NT2/D1 (cell line): Measurements from ENCODE around the gene LYRM4.

Experiments
- DNase-seq: peaks from one replicate; pipeline ENCODE4 v3.0.0-alpha.2; 2011; ENCODE audit warnings: low read depth, low spot score
- H3K27me3 ChIP-seq: 2 replicates; pipeline ENCODE4 v1.6.0; 2011; ENCODE audit warnings: mild to moderate bottlenecking; ENCODE audit not compliant: insufficient read length, insufficient read depth
- H3K36me3 ChIP-seq: 2 replicates; pipeline ENCODE4 v1.6.1; 2011; ENCODE audit warnings: mild to moderate bottlenecking, low read length, mixed read lengths; ENCODE audit not compliant: insufficient read depth, insufficient read length
- H3K4me1 ChIP-seq: 2 replicates; pipeline ENCODE4 v1.5.1; 2011; ENCODE audit not compliant: insufficient read depth, insufficient read length
- H3K4me3 ChIP-seq: 2 replicates; pipeline ENCODE4 v1.5.1; 2011; ENCODE audit warnings: low read depth; ENCODE audit not compliant: insufficient read length
- H3K9ac ChIP-seq: 2 replicates; pipeline ENCODE4 v1.6.0; 2011; ENCODE audit warnings: low read depth; ENCODE audit not compliant: insufficient read length
- H3K9me3 ChIP-seq: 2 replicates; pipeline ENCODE4 v1.5.1; 2011; ENCODE audit warnings: mild to moderate bottlenecking, low read length; ENCODE audit not compliant: insufficient read depth
- SUZ12 ChIP-seq: IDR thresholded peaks from 2 replicates; pipeline ENCODE4 v1.6.1; 2011; ENCODE audit not compliant: insufficient read length, insufficient read depth; ENCODE audit errors: extremely low read depth
- YY1 ChIP-seq: IDR thresholded peaks from 2 replicates; pipeline ENCODE4 v1.6.1; 2011; ENCODE audit not compliant: insufficient read length, insufficient read depth
- ZNF274 ChIP-seq: IDR thresholded peaks from 2 replicates; pipeline ENCODE4 v1.6.1; 2011; ENCODE audit warnings: mild to moderate bottlenecking, low read depth, low read length

Gene LYRM4

GRCh38 chr6:5172897-5173474 is 87.8 kb downstream of the LYRM4 start:
- peaks cover 3% of the 10 kb centered on the region for H3K36me3 ChIP-seq
- H3K9me3 ChIP-seq: no peaks in the 10 kb centered on the region
- no peaks in the 10 kb centered on the region for H3K27me3 ChIP-seq
- no peak for TF ChIP-seq YY1
- no peak for TF ChIP-seq ZNF274
- no peak for TF ChIP-seq SUZ12
- DNase-seq: no peak
- H3K4me3 ChIP-seq: no peak overlapping the region
- no peak overlapping the region for H3K9ac ChIP-seq
- peaks cover 3% of the 10 kb centered on the region for H3K4me1 ChIP-seq

- Histone ChIP-seq H3K4me3 (no peak overlapping the region), H3K4me1 (peaks cover 3% of the 10 kb centered on the region), H3K36me3 (peaks cover 3% of the 10 kb centered on the region), H3K9me3 (no peaks in the 10 kb centered on the region), H3K27me3 (no peaks in the 10 kb centered on the region), H3K9ac (no peak overlapping the region)
- no peak for DNase-seq
- TF ChIP-seq ZNF274 (no peak), YY1 (no peak), SUZ12 (no peak)
Observed at GRCh38 chr6:5172041-5172653, 88.6 kb downstream of the LYRM4 start.

DNA sequence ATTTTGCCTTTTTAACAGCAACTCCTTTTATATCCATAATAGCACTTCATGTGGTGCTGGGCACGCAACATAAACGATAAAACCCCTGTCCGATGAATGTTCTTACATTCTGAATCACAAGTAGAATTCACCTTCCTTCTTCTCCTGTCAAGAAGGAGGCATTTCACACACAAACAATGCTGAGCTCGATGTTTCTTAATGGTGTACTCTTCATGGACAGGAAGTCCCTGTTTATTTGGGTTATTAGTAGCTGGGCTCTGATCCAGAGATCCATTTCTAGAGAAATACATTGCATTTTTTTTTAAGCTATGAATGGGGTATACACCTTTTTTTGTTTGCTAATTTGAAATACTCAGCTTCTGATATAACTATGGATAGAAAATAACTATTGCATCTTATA is 93.2 kb downstream of the LYRM4 start:
- Histone ChIP-seq H3K36me3 (no peaks in the 10 kb centered on the region), H3K4me3 (no peak overlapping the region), H3K27me3 (no peaks in the 10 kb centered on the region), H3K9me3 (no peaks in the 10 kb centered on the region), H3K9ac (no peak overlapping the region), H3K4me1 (peaks cover 3% of the 10 kb centered on the region)
- TF ChIP-seq YY1: no peak
- no peak for TF ChIP-seq SUZ12
- TF ChIP-seq ZNF274: no peak
- no peak for DNase-seq

- no peaks in the 10 kb centered on the region for H3K9me3 ChIP-seq
- no peak overlapping the region for H3K4me3 ChIP-seq
- no peaks in the 10 kb centered on the region for H3K4me1 ChIP-seq
- no peak overlapping the region for H3K9ac ChIP-seq
- no peak for DNase-seq
- H3K36me3 ChIP-seq: no peaks in the 10 kb centered on the region
- no peak for TF ChIP-seq SUZ12
- no peak for TF ChIP-seq ZNF274
- no peak for TF ChIP-seq YY1
- no peaks in the 10 kb centered on the region for H3K27me3 ChIP-seq
Observed at GRCh38 chr6:5164092-5164491, 96.7 kb downstream of the LYRM4 start.

DNA sequence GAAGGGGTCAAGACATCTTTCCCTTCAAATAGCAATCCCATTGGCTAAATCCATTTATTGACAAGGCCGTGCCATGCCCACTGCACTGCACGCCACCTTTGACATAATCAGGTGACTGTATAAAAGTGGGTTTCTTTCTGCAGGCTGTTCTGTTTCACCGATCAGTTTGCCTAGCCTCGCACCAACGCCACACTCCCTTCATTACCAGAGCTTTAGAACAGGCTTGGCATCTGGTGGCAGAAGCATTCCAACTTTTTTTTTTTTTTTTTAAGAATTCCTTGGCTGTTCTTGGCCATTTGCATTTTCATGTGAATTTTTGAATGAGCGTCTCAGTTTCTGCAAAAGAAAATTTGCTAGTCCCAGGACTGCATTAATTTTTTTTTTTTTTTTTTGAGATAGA is 97.5 kb downstream of the LYRM4 start:
- no peak overlapping the region for H3K4me3 ChIP-seq
- TF ChIP-seq SUZ12: no peak
- TF ChIP-seq YY1: no peak
- TF ChIP-seq ZNF274: no peak
- no peak for DNase-seq

DNA sequence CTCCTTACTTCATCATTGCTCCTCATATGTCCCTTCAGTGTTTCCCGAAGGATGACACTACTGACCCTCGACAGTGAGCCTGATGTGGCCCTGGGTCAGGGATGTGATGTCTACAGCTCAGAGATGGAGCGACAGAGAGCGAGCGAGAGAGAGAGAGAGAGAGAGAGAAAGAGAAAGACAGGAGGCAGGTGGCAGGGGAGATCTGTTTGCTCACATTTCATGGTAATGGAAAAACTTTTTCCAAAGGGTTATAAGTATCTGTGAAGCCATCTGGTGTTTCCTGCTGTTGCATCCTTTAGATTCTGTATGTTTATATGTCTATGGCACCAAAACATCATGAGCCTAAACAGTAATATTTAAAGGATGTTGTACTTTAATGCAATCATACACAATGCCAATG is 98.4 kb downstream of the LYRM4 start:
- no peaks in the 10 kb centered on the region for H3K9me3 ChIP-seq

More for the DNA sequence above, 97.5 kb downstream of the LYRM4 start:
- H3K9ac ChIP-seq: no peak overlapping the region
- no peaks in the 10 kb centered on the region for H3K27me3 ChIP-seq
- H3K36me3 ChIP-seq: no peaks in the 10 kb centered on the region
- H3K4me1 ChIP-seq: no peaks in the 10 kb centered on the region
- no peaks in the 10 kb centered on the region for H3K9me3 ChIP-seq

GRCh38 chr6:5160206-5160605 is 100.5 kb downstream of the LYRM4 start:
- no peaks in the 10 kb centered on the region for H3K36me3 ChIP-seq
- no peak overlapping the region for H3K9ac ChIP-seq
- H3K9me3 ChIP-seq: no peaks in the 10 kb centered on the region
- no peak for DNase-seq
- H3K4me1 ChIP-seq: no peaks in the 10 kb centered on the region
- H3K27me3 ChIP-seq: no peaks in the 10 kb centered on the region
- H3K4me3 ChIP-seq: no peak overlapping the region
- TF ChIP-seq SUZ12 (no peak), YY1 (no peak), ZNF274 (no peak)

More for the DNA sequence above, 98.4 kb downstream of the LYRM4 start:
- Histone ChIP-seq H3K27me3 (no peaks in the 10 kb centered on the region), H3K4me1 (no peaks in the 10 kb centered on the region), H3K36me3 (no peaks in the 10 kb centered on the region), H3K4me3 (no peak overlapping the region), H3K9ac (no peak overlapping the region)
- DNase-seq: no peak
- TF ChIP-seq SUZ12 (no peak), YY1 (no peak), ZNF274 (no peak)
